ENCODE data around the gene KRT1.

KRT1 gene

DNA sequence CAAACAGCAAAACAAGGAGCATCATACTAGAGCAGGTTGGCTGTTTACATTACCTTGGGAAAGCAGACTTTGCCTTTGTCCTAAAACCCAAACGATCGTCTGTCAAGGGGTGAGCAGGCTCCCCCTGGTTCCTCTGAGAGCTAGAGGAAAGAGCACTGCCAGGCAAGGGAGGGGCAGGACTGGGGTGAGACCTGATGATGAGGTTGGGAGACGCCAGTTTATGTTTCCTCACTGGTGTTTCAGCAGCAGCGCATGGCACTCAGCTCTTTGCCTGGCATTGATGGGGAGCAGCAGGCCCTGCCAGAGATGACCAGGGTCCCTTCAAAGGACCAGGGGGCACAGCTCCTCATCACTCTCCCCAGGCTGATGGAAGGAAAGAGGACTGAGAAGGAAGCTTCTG is 20.3 kb downstream of the KRT1 start:
- no peak for DNase-seq (ENCODE audit: low spot score)

DNA sequence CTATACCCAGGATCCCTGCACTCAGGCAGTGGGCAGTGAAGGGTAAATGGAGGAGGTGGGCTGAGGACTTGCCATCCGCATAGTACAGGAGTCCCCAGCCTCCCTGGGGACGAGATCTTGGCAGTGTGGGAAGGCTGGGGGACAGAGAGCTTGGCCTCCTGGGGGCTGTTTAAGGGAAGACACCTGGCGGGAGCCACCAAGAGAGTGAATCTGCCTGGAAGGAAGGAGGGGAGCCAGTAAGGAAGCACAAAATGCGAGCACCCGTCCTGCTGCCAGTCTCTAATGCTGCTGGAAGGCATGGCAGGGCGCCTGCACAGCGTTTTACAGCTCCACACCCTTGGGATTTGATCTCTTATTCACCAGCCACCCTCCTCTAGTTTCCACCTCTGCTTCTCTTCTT is 20.8 kb downstream of the KRT1 start:
- no peak for DNase-seq (ENCODE audit: low spot score)

GRCh38 chr12:52658196-52658595 is 22.0 kb downstream of the KRT1 start:
- no peak for DNase-seq (ENCODE audit: low spot score)

DNA sequence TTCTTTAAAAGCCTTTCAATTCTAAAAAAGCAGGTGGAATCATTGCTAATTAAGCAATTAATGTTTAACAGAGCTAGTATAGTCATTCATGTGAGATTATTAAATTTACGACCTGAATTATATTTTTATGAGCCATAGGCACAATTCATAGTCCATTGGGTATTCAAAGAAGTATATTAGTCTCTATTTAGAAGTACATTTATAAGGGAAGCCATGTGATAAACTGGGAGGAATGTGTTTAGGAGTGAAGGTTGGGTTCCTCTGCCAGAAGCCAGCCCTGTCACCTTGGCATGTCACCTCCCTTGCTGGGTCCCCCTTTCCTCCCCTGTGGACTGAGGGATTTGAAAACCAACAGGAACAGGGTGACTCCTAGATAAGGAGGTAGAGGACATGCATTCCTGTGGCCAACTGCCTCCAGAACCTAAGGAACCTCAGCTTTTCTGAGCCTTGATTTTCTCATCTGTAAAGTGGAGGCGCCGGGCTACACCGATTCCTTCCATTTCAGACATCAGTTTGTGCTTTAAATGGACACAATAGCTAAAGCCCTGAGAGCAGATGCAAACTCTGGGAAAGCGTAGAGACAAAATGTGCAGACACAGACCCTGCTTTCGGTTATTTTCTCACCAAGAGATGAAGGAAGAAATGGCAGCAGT is 22.8 kb downstream of the KRT1 start:
- DNase-seq (ENCODE audit: low spot score), result no peak

DNA sequence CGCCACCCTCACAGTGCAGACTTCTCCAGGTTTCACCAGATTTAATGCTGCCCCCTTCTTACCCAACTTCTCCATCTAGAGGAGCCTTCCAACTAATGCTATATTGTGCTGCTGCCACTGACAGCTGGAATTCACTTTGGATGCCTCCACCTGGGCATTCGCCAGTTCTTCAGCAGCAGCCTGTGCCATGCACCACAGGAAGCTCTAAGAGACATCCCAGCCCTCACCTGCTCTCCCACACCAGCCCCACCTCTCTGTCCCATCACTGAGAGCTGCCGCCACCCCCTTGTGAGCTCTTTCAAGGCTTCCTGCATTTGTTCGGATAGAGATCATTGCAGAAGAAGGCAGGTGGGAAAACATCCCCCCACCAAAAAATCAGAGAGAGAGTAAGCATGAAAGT is 23.6 kb downstream of the KRT1 start:
- no peak for DNase-seq (ENCODE audit: low spot score)

GRCh38 chr12:52655720-52656124 is 24.5 kb downstream of the KRT1 start:
- DNase-seq (ENCODE audit: low spot score), result peak; percentile 58

GRCh38 chr12:52655251-52655650 is 25.0 kb downstream of the KRT1 start:
- DNase-seq (ENCODE audit: low spot score), result peak; percentile 50

GRCh38 chr12:52651726-52652261 is 28.4 kb downstream of the KRT1 start, which contains the start of gene KRT2:
KRT2 (minus strand) TSS chr12:52652211; CDS start chr12:52652142, 69 bp downstream.
- no peak for DNase-seq (ENCODE audit: low spot score)

DNA sequence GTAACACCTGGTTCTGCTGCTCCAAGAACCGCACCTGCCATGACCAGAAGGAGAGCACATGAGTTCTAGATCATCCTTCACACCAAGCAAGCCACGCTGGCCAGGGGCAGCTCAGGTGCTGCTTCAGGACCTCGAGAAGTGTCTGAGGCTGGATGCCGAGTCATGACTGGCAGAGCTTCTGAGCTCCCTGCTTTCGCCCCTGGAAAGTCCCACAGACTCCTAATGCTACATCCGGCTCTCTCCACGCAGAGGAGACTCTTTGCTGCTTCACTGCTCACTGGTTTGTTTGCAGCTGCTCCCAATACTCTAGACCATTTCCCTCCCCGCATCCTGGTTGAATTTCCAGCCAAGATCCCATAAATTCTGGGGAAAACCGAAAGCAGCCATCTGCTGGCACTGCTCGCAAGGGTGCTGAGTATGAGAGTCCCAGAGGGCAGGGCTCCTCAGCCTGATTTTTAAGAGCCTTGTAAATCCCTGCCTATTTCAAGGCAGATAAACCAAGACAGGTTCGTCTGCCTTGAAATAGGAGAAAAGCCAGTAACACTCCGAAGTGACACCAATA is 29.6 kb downstream of the KRT1 start:
- DNase-seq (ENCODE audit: low spot score), result peak; percentile 78

DNA sequence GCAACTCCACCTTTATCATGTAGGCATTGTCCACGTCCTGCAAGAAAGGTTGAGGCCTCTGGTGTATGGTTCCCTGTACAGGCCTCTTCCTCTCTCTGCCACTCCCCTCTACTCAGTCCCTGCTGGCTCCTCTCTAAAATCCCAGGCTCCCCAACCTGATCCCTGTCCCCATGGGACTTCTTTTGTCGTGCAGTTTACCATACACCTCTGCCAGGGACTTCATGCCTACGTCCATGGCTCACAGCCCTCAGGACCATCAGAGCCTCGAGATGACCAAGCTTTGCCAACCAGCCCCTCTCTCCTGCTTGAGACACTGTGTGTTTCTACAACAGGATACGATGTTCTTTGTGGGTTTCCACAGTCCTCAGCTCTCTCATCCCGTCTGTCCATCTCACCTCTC is 31.1 kb downstream of the KRT1 start:
- no peak for DNase-seq (ENCODE audit: low spot score)

- no peak for DNase-seq (ENCODE audit: low spot score)
These were observed 32.1 kb downstream of the KRT1 start for GRCh38 chr12:52648012-52648550.

GRCh38 chr12:52647601-52648000 is 32.6 kb downstream of the KRT1 start:
- DNase-seq (ENCODE audit: low spot score), result no peak

- no peak for DNase-seq (ENCODE audit: low spot score)
These were observed 33.6 kb downstream of the KRT1 start for GRCh38 chr12:52646613-52647012.

DNA sequence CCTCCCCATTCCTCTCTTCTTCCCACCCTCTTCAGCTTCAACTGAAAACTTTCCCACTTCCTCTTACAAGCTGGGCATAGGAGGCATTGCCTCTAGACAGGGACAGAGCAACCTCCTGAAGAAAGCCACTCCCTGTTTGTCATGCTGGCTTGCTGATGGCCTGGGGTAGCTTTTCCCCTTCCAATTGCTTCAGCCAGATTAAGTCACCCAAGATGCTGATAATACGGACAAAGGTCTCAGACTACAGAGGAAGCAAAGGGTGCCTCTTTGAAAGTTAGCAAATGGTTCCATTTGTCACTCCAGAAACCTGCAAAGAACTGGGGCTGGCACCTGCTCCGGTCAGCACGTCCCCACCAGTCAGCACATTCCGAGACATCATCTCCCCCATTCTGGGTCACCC is 34.2 kb downstream of the KRT1 start:
- no peak for DNase-seq (ENCODE audit: low spot score)

GRCh38 chr12:52645120-52645761 is 35.0 kb downstream of the KRT1 start:
- DNase-seq (ENCODE audit: low spot score), result no peak

DNA sequence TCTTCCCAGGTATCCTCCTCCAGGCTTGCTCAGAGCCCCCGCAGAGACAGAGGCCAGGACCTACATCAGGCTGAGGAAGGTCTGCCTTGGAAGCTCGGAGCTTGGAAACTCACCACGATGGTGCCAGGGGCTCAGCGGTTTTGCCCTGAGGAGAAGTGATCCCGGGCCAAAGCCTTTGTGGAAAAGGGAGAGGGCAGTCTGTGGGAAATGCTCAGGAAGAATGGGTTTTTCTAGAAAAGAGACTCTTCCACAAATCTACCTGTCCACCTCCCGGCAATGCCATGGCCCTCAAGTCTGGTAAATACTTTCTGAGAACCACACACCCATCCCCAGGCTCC is 36.2 kb downstream of the KRT1 start:
- DNase-seq (ENCODE audit: low spot score), result no peak

DNA sequence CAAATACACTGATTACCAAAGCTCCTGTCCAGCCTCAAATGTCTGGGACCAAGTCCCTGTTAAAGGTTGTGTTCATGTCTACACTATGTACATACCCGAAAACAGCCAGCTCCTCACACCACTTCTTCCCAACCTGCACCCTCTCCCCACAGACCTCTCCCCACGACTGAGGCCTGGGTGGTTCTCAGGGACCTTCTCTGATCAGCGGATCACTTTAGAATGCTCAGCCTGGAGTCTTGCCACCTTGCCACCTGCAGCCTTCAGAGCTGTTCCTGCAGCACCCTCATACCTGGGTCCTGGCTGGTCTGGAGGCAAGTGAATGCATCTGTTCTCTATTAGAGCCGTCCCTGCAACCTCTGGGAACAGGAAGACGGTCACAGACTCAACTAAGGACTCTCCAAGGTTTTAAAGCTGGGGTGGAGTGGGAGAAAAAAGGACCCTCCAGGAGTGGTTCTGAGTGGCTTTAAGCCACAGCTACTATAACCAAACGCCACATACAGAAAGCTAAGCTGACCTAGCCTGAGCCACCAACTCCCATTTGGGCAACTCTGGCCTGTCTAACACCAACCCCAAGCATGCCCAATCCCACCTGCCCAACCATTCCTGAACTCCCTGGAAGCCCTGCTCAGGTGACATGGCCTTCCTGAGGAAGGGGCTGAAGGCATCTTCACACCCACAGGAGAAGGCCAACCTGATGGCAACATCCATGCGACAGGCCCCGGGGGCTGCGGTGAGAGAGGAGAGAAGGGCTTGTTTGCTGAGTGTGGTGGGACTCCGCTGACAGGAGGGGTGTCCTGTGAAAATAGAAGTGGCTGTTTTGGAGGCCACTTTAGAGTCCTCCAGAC is 36.8 kb downstream of the KRT1 start:
- DNase-seq (ENCODE audit: low spot score), result no peak

- DNase-seq (ENCODE audit: low spot score), result no peak
These were observed 38.7 kb downstream of the KRT1 start for GRCh38 chr12:52641468-52641867.

GRCh38 chr12:52637299-52637698 is 42.9 kb downstream of the KRT1 start:
- no peak for DNase-seq (ENCODE audit: low spot score)

- DNase-seq (ENCODE audit: low spot score), result no peak
These were observed 43.5 kb downstream of the KRT1 start for GRCh38 chr12:52636592-52637258.

DNA sequence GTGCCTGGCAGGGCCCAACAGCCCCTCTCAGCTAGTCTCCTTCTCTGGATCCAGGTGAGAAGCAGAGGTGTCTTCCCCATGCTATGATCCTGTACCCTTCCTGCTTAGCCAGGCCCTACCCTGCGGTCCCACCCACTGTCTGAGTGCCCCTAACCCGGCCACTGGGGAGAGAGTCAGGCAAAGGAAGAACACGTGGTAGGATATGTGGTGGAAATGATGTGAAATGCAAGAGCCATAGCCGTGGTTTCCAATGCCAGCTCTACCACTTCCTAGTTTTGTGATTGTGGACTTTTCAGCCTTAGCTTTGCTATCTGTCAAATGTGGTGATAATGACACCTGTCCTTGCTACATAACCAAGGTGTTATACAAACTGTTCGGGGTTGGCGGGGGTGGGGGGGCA is 44.0 kb downstream of the KRT1 start:
- no peak for DNase-seq (ENCODE audit: low spot score)
